Transverse colon (tissue), 4 donors: ENCODE data around the gene CDC5L. TPM values are rescaled to one million over a fixed set of nuclear protein-coding genes. Genes with fewer than 3 reads are reported as not detected.

ENCODE experiments used
- DNase-seq: peaks from one replicate; pipeline ENCODE4 v3.0.0-alpha.2; 2019
- H3K27ac ChIP-seq, 4 donors: fragments of 200-600 bp; sonication (generic); 2 replicates each; pipeline ENCODE4 v1.5.1; 2016 to 2018; ENCODE audit warnings: inconsistent platforms in 4 of 4
- H3K27me3 ChIP-seq: fragments of 200-600 bp; sonication (generic); 2 replicates; pipeline ENCODE4 v1.5.1; 2017; ENCODE audit warnings: inconsistent platforms
- H3K36me3 ChIP-seq, 4 donors: fragments of 200-600 bp; sonication (generic); 2 replicates each; pipeline ENCODE4 v1.5.1; 2017 to 2019; ENCODE audit warnings: inconsistent platforms in 4 of 4
- H3K4me1 ChIP-seq, 4 donors: fragments of 200-600 bp; sonication (generic); 2 replicates each; pipeline ENCODE4 v1.5.1; 2017 to 2020; ENCODE audit warnings: inconsistent platforms in 4 of 4
- H3K4me3 ChIP-seq, 4 donors: fragments of 200-600 bp; sonication (generic); 1 replicate in 1 of 4; 2 replicates in 3 of 4; pipeline versions ENCODE4 v1.5.1 to v1.6.1; 2017 to 2019; ENCODE audit warnings: inconsistent platforms in 4 of 4
- H3K9me3 ChIP-seq, 2 donors: fragments of 200-600 bp; sonication (generic); 2 replicates each; pipeline ENCODE4 v1.5.1; 2017 to 2019; ENCODE audit warnings: inconsistent platforms in 2 of 2
- EP300 ChIP-seq: sonication (generic); formaldehyde crosslinking; IDR thresholded peaks from one replicate; pipeline ENCODE4 v1.6.1; 2017; ENCODE audit warnings: antibody characterized with exemption, low read depth
- POLR2A ChIP-seq: fragments of 450-650 bp; IDR thresholded peaks from one replicate; pipeline ENCODE4 v1.6.1; 2016; ENCODE audit warnings: antibody characterized with exemption, mild to moderate bottlenecking, moderate library complexity
- POLR2AphosphoS5 ChIP-seq, 3 donors: sonication (generic); formaldehyde crosslinking; IDR thresholded peaks; one replicate each; pipeline ENCODE4 v1.6.1; 2016; ENCODE audit warnings: antibody characterized with exemption in 3 of 3
- WGBS, 2 donors: methylation state at CpG; one replicate each; pipeline ENCODE4 v1.1.5; 2018; ENCODE audit warnings: low coverage in 1 of 2; 5-methylcytosine and 5-hydroxymethylcytosine counted together
- in situ Hi-C, 4 donors: fragments of 200-750 bp; cut with MboI; loops; one replicate each; pipeline versions ENCODE4 v1.15.0 to v1.15.1; 2017; ENCODE audit warnings: low sequenced_read_pairs in 3 of 4, low pct_ligation_motif_present in 1 of 4, low pct_unique_long_range_greater_than_20kb in 1 of 4
- intact Hi-C: fragments of 100-400 bp; cut with DNase I; formaldehyde crosslinking; loops from one replicate; pipeline ENCODE4 v1.15.1; 2023; ENCODE audit warnings: low total_unique reads
- total RNA-seq, 4 donors: library from RNA; depleted of rRNA; stranded (reverse); fragments of >200 nt; gene quantifications; one replicate each; pipeline ENCODE4 v1.1.0, GENCODE V29; 2016
- TF ChIP-seq, protein P1 (sequence below), 5 experiments: fragments of 200-600 bp in 3 of 5; fragments of 450-650 bp in 2 of 5; sonication (generic) in 3 of 5; IDR thresholded peaks; 1 replicate in 2 of 5; 2 replicates in 3 of 5; pipeline ENCODE4 v1.5.1; 2016 to 2017; ENCODE audit warnings: antibody characterized with exemption in 5 of 5, inconsistent platforms in 3 of 5, mild to moderate bottlenecking in 2 of 5, moderate library complexity in 1 of 5

Gene CDC5L
- total RNA-seq, 4 donors from 2014 or later: 8.2 to 49.6 (median 15.2) TPM

DNA sequence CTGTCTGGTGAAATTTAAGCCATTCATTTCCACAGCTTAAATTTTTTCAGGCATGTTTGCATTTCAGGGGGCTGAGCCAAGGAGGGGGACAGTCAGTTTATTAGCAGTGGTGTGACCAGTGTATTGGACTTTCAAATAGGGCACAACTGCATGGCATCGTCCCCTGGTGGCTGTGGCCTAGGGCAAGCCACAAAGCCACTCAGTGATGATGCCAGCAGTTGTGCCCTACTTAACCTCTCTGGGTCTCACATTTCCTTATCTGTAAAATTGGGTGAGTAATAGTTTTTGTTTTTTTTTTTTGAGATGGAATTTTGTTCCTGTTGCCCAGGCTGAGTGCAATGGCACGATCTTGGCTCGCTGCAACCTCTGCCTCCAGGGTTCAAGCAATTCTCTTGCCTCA lies 48.0 kb downstream of the CDC5L start:
- peaks cover 0 to 7% (median 1%) of the 10 kb centered on the region in 4 donors for H3K36me3 ChIP-seq
- WGBS, 2 donors: 86 to 98% methylated on average over 1 to 3 of the region's 3 CpGs
- H3K27ac ChIP-seq: no peak overlapping the region
- DNase-seq: no peak
- TF ChIP-seq EP300 (no peak), POLR2AphosphoS5 (IDR thresholded peaks at IDR 0.05) (no peak)
- TF ChIP-seq, protein P1, sequence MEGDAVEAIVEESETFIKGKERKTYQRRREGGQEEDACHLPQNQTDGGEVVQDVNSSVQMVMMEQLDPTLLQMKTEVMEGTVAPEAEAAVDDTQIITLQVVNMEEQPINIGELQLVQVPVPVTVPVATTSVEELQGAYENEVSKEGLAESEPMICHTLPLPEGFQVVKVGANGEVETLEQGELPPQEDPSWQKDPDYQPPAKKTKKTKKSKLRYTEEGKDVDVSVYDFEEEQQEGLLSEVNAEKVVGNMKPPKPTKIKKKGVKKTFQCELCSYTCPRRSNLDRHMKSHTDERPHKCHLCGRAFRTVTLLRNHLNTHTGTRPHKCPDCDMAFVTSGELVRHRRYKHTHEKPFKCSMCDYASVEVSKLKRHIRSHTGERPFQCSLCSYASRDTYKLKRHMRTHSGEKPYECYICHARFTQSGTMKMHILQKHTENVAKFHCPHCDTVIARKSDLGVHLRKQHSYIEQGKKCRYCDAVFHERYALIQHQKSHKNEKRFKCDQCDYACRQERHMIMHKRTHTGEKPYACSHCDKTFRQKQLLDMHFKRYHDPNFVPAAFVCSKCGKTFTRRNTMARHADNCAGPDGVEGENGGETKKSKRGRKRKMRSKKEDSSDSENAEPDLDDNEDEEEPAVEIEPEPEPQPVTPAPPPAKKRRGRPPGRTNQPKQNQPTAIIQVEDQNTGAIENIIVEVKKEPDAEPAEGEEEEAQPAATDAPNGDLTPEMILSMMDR (IDR thresholded peaks at IDR 0.05): no peak
- intact Hi-C loops: no loop called here
- H3K27me3 ChIP-seq: no peaks in the 10 kb centered on the region
- in situ Hi-C loops: no loop called here
- H3K9me3 ChIP-seq: no peaks in the 10 kb centered on the region
- no peak overlapping the region for H3K4me3 ChIP-seq
- H3K4me1 ChIP-seq: peaks cover 6 to 42% (median 24%) of the 10 kb centered on the region in 4 donors

DNA sequence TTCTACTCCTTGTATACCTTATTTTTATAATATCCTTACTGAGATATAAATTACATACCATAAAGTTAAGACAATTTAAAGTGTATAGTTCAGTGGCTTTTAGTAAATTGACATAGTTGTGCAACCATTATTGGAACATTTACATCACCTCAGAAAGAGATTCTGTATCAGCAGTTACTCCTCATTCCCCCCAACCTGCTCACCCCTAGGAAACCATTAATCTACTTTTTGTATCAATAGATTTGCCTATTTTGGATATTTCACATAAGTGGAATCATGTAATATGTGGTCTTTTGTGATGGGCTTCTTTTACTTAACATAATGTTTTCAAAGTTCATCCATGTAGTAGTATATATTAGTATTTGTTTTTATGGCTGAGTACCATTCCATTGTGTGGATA lies 51.3 kb downstream of the CDC5L start:
- intact Hi-C loops: no loop called here

DNA sequence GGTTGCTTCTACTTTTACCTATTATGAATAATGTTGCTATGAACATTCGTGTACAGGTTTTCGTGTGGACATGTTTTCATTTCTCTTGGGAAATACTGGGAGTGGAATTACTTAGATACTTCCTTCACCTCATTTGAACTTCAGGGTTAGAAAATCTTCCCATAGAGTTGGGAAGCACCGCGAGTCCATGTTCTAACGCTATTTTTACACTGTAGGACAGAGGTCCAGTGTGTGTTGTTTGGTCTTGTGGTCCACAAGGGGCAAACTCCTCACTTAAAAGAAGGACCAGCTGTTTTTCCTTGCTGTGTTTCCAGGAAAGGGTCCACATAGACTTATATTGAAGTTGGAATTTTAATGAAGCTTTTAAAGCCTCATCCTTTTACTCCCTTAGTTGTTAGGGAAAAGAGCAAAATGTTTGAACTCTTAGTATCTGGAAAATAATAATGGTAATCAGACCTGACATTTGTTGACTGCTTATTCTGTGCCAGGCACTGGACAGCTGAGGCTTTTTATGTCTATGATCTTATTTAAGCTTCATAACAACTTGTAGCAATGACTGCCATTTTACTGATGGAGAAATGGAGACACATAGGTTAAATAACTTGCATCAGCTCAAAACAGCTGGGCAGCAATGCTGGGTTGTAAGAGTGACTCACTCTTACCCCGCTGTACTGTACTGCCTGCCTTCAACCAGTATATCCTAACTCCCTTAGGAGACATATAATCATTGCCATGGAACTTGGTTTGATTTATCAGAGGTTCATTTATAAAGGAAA lies 52.0 kb downstream of the CDC5L start:
- no peak for TF ChIP-seq EP300
- TF ChIP-seq POLR2AphosphoS5 (IDR thresholded peaks at IDR 0.05): no peak
- TF ChIP-seq POLR2A: no peak
- TF ChIP-seq, protein P1 (IDR thresholded peaks at IDR 0.05): no peak
- DNase-seq: no peak
- peaks cover 0 to 23% (median 11%) of the 10 kb centered on the region in 4 donors for H3K36me3 ChIP-seq
- intact Hi-C loops (no loop called here), in situ Hi-C loops (no loop called here)
- H3K9me3 ChIP-seq: peaks cover 14 to 20% of the 10 kb centered on the region in 2 donors
- 83 to 89% methylated on average over 3 to 6 of the region's 6 CpGs for WGBS, 2 donors
- H3K4me3 ChIP-seq: no peak overlapping the region
- H3K27me3 ChIP-seq: no peaks in the 10 kb centered on the region
- H3K4me1 ChIP-seq: peaks cover 0 to 4% (median 0%) of the 10 kb centered on the region in 4 donors
- no peak overlapping the region for H3K27ac ChIP-seq

More for the DNA sequence above, 51.3 kb downstream of the CDC5L start:
- TF ChIP-seq POLR2A (no peak), EP300 (no peak), POLR2AphosphoS5 (IDR thresholded peaks at IDR 0.05) (no peak)
- TF ChIP-seq, protein P1 (IDR thresholded peaks at IDR 0.05): no peak
- H3K27ac ChIP-seq: no peak overlapping the region
- H3K27me3 ChIP-seq: no peaks in the 10 kb centered on the region
- peaks cover 14 to 20% of the 10 kb centered on the region in 2 donors for H3K9me3 ChIP-seq
- peaks cover 0 to 23% (median 11%) of the 10 kb centered on the region in 4 donors for H3K36me3 ChIP-seq
- H3K4me1 ChIP-seq: peaks cover 0 to 10% (median 0%) of the 10 kb centered on the region in 4 donors
- in situ Hi-C loops: no loop called here
- DNase-seq: no peak
- no peak overlapping the region for H3K4me3 ChIP-seq

- intact Hi-C loops: no loop called here
- TF ChIP-seq, protein P1 (IDR thresholded peaks at IDR 0.05): no peak
- TF ChIP-seq POLR2AphosphoS5 (IDR thresholded peaks at IDR 0.05) (no peak), EP300 (no peak), POLR2A (no peak)
- Histone ChIP-seq H3K27ac (no peak overlapping the region), H3K36me3 (peaks cover 0 to 26% (median 12%) of the 10 kb centered on the region in 4 donors), H3K4me3 (no peak overlapping the region), H3K27me3 (no peaks in the 10 kb centered on the region), H3K9me3 (peaks cover 14 to 20% of the 10 kb centered on the region in 2 donors), H3K4me1 (no peaks in the 10 kb centered on the region)
- DNase-seq: no peak
- WGBS, 2 donors: 92 to 94% methylated on average over 5 of the region's 5 CpGs
- in situ Hi-C loops: no loop called here
Measured at GRCh38 chr6:44441091-44441855, 53.8 kb downstream of the CDC5L start.
